ENCODE results near the gene ADD1.

DNA sequence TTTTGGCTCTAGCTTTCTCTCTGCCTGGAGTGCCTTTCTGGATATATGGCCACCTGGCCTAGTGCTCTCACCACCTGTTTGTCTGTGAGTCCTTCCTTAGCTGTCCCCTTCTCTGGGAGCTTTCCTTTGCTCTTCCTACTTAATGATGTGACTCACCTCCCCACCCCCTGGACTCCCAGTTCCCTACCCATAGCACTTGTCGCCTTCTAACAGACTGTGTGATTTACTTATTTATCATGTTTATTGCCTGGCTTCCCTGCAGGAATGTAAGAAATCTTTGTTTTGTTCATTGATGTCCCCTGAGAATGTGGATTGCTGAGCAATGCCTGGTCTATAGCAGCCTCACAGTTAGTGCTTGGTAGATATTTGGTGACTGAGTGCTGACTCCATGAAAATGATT lies 18.9 kb downstream of the ADD1 start:
- TF ChIP-seq POLR2A (IDR thresholded peaks at IDR 0.05), result no peak
- TF ChIP-seq, protein P1, sequence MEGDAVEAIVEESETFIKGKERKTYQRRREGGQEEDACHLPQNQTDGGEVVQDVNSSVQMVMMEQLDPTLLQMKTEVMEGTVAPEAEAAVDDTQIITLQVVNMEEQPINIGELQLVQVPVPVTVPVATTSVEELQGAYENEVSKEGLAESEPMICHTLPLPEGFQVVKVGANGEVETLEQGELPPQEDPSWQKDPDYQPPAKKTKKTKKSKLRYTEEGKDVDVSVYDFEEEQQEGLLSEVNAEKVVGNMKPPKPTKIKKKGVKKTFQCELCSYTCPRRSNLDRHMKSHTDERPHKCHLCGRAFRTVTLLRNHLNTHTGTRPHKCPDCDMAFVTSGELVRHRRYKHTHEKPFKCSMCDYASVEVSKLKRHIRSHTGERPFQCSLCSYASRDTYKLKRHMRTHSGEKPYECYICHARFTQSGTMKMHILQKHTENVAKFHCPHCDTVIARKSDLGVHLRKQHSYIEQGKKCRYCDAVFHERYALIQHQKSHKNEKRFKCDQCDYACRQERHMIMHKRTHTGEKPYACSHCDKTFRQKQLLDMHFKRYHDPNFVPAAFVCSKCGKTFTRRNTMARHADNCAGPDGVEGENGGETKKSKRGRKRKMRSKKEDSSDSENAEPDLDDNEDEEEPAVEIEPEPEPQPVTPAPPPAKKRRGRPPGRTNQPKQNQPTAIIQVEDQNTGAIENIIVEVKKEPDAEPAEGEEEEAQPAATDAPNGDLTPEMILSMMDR (IDR thresholded peaks at IDR 0.05), result no peak
